Measurements from ENCODE around the gene DHCR24. TPM values are rescaled to one million over a fixed set of nuclear protein-coding genes. Genes with fewer than 3 reads are reported as not detected.
"Not testable (repeated sequence)": the region's sequence is repeated elsewhere in the genome, so short reads cannot be mapped to it uniquely, and the experiment has no call there.

The DHCR24 gene, protein sequence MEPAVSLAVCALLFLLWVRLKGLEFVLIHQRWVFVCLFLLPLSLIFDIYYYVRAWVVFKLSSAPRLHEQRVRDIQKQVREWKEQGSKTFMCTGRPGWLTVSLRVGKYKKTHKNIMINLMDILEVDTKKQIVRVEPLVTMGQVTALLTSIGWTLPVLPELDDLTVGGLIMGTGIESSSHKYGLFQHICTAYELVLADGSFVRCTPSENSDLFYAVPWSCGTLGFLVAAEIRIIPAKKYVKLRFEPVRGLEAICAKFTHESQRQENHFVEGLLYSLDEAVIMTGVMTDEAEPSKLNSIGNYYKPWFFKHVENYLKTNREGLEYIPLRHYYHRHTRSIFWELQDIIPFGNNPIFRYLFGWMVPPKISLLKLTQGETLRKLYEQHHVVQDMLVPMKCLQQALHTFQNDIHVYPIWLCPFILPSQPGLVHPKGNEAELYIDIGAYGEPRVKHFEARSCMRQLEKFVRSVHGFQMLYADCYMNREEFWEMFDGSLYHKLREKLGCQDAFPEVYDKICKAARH
- total RNA-seq, result 98.4 TPM

DNA sequence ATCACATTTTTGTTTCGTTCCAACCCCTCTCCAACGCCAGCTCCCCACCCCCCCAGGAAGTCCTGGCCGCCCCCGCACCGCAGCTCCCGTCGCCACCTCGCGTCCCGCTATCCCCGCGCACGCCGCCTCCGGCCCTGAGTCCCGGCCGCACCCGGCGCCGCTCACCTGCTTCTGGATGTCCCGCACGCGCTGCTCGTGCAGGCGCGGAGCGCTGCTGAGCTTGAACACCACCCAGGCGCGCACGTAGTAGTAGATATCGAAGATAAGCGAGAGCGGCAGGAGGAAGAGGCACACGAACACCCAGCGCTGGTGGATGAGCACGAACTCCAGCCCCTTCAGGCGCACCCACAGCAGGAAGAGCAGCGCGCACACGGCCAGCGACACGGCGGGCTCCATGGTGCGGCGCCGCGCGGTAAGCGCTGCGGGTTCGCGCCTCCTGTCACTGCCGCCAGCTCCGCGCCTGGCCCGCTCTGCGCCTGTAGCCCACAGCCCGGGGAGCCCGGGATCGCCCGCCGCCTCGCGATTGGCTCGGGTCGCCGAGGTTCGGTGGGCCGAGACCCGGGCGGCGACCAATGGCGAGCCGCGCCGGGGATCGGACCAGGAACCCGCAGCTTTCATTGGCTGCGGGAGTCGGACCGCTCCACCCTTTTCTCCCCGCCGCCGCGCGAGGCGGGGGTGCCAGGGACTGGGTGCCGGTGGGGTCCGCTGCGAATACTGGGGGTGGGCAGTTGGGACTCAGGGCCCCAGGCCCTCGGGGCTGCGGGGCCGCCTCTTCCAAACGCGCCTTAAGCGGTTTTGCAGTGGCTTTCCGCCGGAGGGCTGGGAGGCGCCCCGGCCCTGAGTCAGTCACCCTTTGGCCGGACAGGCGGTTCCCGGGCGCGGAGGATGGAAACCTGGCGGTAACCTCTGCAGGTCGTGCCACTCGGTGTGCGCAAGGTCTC, at the start of gene DHCR24:
Gene DHCR24, minus strand, starts transcription at position 472 of the 941 bp plus-strand sequence. Its CDS starts 76 bp downstream, at position 396.
- DNase-seq, result peak; percentile 64

DNA sequence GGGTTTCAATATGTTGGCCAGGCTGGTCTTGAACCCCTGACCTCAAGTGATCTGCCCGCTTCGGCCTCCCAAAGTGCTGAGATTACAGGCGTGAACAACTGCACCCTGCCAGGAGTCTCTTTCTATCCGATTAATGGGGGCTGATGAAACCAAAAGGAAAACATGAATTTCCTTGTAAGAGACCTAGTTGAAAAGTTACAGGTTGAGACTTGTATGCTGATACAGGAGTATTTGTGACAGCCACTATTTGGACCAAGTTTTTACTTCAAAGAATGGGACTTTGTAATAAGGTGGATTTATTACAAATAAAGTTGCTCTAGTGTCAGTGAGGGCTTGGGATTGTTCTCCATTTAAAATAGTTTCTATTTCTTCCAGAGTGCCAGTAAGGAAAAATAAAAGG, 49.8 kb upstream of the DHCR24 start:
- no peak for DNase-seq

DNA sequence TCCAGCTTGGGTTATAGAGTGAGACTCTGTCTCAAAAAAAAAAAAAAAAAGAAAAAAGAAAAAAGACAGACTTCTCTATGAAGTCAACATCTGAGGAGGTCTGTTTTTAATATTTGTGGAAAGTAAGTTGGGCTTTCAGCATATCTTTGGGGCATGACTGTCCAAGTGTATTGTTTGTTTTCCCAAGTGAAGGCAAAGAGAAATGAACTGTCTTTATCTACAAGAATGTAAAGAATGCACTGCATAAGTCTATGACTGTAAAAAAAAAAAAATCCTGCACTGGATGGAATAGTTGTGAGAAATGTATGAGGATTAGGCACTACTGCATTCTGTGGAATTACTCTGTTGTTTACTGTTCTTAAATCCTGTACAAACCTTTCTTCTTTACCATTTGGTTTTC, 47.9 kb upstream of the DHCR24 start:
- peak; percentile 81 for DNase-seq

DNA sequence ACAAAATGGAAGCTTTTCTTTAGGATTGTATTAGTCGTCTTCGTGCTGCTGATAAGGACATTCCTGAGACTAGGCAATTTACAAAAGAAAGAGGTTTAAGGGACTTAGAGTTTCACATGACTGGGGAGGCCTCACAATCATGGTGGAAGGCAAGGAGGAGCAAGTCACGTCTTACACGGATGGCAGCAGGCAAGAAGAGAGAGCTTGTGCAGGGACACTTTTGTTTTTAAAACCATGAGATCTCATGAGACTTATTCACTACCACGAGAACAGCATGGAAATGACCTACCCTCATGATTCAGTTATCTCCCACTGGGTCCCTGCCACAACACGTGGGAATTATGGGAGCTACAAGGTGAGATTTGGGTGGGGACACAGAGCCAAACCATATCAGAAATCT, 47.1 kb upstream of the DHCR24 start:
- DNase-seq, result not testable (repeated sequence)

DNA sequence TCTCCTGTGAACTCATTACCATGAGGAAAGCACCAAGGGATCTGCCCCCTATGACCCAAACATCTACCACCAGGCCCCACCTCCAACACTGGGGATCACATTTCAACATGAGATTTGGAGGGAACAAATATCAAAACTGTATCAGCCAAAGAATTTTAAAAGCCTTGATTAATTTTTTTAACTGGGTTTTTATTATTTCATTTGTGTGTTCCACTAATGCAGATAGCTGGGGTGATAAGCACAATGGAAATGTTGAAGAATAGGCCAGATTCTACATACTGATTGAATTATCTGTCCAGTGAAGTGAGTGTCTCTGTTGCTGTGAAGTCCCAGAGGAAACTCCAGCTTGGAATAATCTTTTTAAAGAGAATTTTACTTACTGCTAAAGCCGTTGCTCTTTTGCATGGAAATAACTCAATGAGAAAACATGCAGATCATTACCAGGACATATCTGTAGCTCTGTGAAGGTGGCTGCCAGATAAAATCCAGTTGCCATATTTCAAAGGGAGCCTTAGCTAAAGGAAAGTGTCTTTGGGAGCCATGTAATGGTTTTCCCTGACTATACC, 44.4 kb upstream of the DHCR24 start:
- peak; percentile 74 for DNase-seq

DNA sequence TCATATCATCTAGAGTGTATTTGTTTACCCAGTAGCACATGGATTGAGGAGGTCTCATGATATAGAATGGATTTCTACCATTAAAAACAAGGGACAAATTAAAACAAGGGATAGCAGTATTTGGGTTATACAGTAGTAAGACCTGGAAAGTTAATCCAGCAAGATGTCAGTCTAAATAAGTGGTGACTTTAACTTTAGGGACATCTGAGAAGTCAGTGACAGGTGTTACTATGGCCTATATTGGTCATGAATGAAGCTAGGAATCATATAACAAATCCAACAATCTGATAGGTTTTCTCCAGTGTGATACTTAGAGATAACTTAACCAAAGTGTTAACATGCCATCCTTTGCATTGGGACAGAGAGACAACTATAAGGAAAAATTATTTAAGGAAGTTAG, 42.7 kb upstream of the DHCR24 start:
- DNase-seq, result no peak

DNA sequence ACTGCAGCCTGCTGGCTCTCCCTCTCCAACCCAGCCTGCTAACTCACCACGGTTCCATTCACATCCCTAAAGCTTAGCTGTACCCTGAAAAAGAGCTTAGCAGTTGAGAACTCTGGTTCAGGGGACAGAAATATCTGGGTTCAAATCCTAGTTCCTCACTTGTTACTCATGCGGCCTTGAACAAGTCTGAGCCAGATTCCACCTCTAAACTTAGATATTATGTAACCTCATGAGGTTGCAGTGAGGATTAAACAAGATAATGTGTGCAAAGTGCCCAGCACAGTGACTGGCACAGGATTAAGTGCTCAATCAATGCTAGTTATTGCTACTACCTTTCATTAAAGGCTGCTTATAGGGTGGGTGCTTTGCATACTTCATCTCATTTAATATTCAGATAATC, 41.3 kb upstream of the DHCR24 start:
- DNase-seq, result no peak

DNA sequence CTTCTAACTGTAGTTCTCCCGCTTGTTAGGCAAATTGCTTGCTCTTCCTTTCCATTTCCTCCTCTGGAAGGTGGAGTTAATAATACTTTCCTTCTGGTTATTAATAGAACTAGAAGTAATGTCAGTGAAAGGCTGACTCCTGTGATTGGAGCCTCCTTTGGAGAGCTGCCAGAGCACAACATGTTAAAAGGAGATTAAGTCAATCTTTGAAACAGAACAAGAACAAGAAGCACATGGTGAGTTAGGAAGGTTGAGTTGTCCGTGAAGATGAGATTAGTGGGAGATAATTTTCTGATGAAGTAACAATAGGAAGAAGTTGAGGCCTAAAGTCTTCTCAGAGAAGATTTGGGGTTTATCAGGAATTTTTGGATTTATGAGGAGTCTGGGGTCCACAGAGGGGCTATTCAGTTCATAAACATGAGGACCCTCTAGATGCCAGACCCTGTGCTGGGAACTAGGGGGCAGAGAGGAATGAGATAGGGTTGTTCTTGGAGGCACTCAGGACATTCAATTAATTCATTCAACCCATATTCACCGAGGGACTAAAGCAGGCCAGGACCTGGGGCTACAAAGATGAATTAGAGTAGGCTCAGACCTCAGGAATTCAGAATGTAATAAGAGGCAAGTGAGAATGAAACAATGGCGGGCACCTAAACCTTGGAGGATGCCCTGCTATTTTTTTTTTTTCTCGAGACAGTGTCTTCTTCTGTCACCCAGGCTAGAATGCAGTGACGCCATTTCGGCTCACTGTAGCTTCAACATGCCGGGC, 40.7 kb upstream of the DHCR24 start:
- DNase-seq, result peak; percentile 56

DNA sequence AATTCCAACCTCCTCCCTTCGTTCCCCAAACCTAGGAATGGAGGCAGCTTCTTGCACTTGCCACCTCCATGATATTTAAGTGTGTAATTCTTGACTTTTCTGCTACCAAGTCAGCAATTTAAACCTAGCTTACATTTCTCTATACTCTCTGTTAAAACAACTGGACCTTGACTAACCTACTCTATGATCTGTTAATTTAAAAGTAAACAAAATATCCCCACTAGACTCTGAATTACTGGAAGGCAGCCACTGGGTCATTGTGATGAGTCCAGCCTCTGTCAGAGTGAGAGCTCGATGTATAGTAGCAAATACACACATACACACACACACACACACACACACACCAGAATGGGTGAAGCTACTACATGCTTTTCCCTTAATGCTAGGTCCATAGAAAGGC, 40.0 kb upstream of the DHCR24 start:
- DNase-seq, result no peak

DNA sequence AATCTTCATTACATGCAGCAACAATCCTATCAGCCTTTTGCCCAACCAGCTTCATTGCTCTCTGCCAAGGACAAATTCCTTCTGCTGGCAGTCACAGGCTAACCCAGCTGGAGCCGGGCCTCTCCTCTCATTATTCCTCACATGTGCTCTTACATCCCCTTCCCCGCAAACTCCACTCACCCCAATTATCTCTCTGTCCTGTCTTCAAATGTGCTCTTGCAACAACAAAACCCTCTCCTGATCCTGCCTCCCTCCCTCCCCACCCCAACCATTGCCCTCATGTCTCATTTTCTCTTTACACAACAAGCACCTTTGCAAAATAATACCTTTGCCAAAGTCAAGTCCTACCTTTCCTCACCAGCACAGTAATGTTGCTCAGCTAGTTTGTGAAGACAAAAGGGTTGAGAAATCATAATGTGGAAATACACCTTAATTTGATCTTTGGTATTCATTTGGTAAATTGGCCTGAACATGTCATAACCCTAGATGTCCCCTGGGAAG, 36.0 kb upstream of the DHCR24 start:
- no peak for DNase-seq

DNA sequence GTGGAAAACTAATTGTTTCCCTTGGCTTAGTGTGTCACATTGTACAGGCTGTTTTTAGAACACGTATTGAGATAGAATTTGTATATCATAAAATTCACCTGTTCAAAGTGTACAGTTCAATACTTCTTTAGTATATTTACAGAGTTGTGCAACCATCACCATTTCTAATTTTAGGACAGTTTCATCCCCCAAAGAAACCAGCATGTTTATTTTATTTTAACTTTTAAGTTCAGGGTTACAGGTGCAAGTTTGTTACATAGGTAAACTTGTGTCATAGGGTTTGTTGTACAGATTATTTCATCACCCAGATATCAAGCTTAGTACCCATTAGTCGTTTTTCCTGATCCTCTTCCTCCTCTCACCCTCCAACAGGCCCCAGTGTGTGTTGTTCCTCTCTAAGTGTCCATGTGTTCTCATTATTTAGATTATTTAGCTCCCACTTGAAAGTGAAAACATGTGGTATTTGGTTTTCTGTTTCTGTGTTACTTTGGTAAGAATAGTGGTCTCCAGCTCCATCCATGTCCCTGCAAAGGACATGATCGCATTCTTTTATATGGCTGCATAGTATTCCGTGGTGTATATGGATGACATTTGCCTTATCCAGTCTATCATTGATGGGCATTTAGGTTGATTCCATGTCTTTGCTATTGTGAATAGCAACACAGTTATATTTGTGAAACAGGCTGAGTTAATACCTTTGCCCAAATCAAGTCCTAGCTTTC, 35.2 kb upstream of the DHCR24 start:
- DNase-seq, result no peak

DNA sequence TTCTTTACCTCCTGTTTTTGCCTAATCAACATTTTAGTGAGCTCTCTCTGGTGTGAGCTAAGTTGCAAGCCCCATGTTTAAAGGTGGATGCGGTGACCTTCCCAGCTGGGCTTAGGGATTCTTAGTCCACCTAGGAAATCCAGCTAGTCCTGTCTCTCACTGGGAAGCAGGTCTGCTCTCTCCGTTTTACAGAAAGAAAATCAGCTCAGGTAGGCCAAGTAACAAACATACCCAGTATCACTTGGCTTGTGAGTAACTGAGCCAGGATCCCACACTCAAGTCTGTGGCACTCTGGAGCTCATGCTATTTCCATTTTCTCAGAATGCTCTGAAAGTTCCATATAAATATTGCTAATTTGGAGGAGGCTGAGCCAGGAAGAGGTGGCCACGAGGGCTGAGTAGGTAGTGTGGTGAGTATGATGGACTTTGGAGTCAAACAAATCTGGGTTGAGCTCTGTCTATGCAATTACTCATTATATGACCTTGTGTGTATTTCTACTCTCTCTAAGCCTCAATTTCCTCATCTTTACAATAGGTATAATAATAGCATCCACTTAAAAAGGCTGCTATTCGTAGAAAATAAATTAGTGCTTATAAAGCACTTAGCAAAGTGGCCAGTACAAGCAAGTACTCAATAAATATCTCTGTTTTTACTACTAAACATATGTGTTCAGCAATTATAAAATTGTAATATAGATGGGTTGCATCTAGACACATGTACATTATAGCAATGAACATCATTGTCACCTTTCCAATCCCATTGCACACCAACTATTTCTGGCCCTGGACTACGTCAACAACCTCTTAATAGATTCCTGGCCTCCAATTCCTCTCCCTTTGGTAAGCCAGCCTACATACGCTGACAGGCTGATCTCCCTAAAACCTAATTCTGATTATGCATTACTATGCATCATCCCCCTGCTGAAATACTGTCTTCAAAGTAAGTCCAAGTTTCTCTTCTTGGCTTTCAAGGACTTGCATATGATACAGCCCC, 32.7 kb upstream of the DHCR24 start:
- DNase-seq, result no peak

DNA sequence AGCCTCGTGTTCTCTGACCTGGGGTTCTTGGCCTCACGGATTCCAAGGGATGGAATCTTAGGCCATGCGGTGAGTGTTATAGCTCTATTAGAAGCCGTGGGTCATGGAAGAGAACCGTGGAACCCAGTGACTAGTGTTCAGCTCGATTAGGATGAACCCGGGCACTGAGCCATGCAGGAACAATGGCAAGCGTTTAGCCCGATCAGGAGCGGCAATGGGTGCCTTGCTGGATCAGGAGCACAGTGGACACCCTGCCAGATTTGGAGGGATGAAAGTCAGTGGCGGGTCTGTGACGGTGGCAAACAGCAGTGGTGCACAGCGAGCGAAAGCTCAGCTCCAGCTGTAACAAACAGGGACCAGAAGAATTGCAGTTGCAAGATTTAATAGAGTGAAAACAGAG, 24.1 kb upstream of the DHCR24 start:
- not testable (repeated sequence) for DNase-seq

DNA sequence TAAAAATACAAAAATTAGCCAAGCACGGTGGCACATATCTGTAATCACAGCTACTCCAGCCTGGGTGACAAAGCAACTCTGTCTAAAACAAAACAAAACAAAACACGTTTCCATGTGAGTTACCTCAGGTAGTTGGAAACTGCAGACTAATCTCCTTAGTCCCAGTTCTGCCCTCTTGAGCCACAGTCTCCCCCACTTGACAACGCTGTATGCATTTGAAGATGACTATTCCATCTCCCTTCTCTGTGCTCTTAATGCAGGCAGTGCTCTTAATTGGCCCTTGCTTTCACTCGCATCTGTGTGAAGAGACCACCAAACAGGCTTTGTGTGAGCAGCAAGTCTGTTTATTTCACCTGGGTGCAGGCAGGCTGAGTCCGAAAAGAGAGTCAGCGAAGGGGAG, 19.6 kb upstream of the DHCR24 start:
- no peak for DNase-seq

DNA sequence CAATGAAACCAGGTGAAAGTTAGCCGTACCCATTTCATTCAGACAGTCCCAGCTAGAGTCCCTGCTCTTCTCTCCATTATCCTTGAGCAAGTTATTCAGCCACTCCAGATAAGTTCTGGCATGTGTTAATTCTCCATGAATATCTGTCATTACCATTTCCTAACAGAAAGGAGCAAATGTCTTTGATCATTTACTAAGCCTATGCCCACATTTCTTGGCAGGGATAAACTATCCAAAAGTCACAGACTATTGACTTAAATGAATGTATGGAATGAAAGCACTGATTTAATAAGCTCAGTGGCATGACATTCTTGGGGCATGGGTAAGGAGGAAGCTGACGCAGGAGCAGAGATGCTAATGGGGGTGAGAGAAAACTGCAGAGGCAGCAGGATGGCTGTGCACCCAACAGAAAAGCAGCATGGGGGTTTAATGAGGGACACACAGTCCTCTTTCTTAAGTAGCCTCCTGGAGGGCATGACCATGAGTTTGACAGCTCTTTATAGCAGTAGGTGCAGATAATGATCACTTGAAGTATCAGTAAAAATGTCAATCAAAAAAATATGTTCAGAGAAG, 17.6 kb upstream of the DHCR24 start:
- no peak for DNase-seq

DNA sequence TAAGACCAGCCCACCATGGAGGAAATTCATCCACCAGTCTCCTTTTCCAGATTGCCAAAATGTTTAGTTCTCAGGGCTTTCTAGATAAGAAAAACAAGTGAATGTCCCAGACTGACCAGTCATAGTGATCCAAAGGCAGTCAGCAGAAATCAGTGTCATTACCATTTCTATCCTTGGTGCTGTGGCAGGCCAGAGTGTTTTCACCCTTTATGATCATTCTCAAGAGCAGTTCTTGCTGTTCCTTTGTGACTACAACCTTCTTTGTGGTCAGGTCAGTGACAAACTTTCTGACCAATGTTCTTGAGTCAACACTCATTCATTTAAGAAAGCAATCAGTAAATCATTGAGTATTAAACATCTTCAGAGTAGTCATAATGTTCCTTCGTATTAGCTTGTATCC, 7.3 kb upstream of the DHCR24 start:
- no peak for DNase-seq

DNA sequence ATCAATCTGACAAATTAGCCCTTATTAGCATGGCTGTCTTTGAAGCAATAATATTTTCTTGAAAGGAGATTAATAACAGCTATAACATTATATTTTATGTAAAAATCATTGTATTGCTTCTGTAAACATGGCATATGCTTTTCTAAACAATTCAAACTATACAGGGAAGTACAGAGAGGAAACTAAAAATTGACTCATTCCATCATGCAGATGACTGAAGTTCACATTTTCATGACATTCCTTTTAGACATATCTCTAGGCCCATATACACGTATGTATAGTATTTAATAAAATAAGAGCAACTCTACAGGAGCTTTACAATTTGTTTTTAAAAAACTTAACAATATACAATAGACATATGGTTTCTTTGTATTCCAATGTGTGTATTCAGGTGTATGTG, 5.6 kb upstream of the DHCR24 start:
- no peak for DNase-seq

DNA sequence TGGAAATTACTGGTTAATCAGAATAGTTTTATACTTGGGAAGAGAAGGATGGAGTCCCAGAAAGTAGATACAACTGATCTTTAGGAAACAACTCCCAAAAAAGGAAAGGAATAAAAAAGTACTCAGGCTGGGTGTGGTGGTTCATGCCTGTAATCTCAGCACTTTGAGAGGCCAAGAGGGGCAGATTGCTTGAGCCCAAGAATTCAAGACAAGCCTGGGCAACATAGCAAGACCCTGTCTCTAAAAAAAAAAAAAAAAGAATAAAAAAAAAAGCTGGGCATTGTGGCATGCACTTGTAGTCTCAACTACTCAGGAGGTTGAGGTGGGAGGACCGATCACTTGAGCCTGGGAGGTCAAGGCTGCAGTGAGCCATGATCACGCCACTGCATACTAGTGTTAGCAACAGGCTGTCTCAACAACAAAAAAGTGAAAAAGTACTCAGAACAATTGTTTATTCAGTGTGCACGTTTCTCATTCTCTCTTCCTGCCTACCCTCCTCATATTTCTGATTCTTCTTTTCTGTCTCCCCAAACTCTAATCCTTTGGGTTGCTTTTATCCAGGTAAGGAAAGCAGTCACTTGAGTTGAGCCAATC, 2.2 kb upstream of the DHCR24 start:
- DNase-seq, result no peak
